GM12878 (cell line): ENCODE data around the gene CAMKK1. TPM values are rescaled to one million over a fixed set of nuclear protein-coding genes. Genes with fewer than 3 reads are reported as not detected.

ENCODE experiments used
- ATAC-seq: fragments of 200-7000 bp; cut with Tn5 transposase; 3 replicates; pipeline ENCODE4 v1.9.1; 2020; ENCODE audit warnings: mild to moderate bottlenecking, moderate library complexity
- BruUV-seq: library from RNA; stranded (reverse); fragments of 400-500 nt; replicated peaks from 2 replicates; lab custom pipeline; 2021; lab: Mats Ljungman, UMichigan
- CTCF ChIA-PET: fragments of 300-600 bp; sonication (Branson Sonifier 250); formaldehyde crosslinking; extraction: SDS; loops from one replicate; lab custom pipeline; 2021; ENCODE audit warnings: inconsistent platforms; lab: Yijun Ruan, JAX
- POLR2A ChIA-PET: fragments of 350-600 bp; formaldehyde crosslinking; extraction: SDS; loops from one replicate; lab custom pipeline; 2021; ENCODE audit warnings: inconsistent platforms; lab: Charles Lee
- RAD21 ChIA-PET: fragments of 300-600 bp; sonication (Branson Sonifier 250); formaldehyde crosslinking; loops from one replicate; lab custom pipeline; 2023; ENCODE audit warnings: antibody characterized with exemption; ENCODE audit not compliant: unreplicated experiment; lab: Charles Lee
- SMC1A ChIA-PET: fragments of 300-600 bp; sonication (Branson Sonifier 250); formaldehyde crosslinking; loops from one replicate; lab custom pipeline; 2023; ENCODE audit not compliant: unreplicated experiment, uncharacterized antibody; lab: Charles Lee
- DNase-seq: peaks from one replicate; pipeline ENCODE4 v3.0.0-alpha.2; 2011; ENCODE audit warnings: low read depth, low spot score
- FAIRE-seq: peaks from 3 replicates; lab custom pipeline; 2011; peaks lifted over from hg19 to GRCh38; lab: Jason Lieb, UNC
- H2AFZ ChIP-seq: 2 replicates; pipeline ENCODE4 v1.6.0; 2011; ENCODE audit warnings: low read depth, low read length, control low read depth; ENCODE audit not compliant: control insufficient read depth
- H3K27ac ChIP-seq: 2 replicates; pipeline ENCODE4 v1.5.1; 2011; ENCODE audit warnings: control low read depth; ENCODE audit not compliant: control insufficient read depth, insufficient read depth
- H3K27me3 ChIP-seq, 2 experiments: replicated peaks in 1 of 2; 2 replicates each; pipeline versions ENCODE4 v1.6.0 to v1.6.1; 2011; ENCODE audit warnings: low read length in 1 of 2; ENCODE audit not compliant: control insufficient read depth in 2 of 2, insufficient read depth in 2 of 2
- H3K36me3 ChIP-seq, 2 experiments: 2 replicates each; pipeline ENCODE4 v1.5.1; 2011; ENCODE audit warnings: low read length in 1 of 2; ENCODE audit not compliant: control insufficient read depth in 2 of 2, insufficient read depth in 2 of 2
- H3K4me1 ChIP-seq: 2 replicates; pipeline ENCODE4 v1.6.1; 2011; ENCODE audit warnings: mild to moderate bottlenecking, low read length, moderate library complexity, mixed read lengths; ENCODE audit not compliant: control insufficient read depth, insufficient read depth
- H3K4me2 ChIP-seq: 2 replicates; pipeline ENCODE4 v1.6.0; 2011; ENCODE audit warnings: control low read depth; ENCODE audit not compliant: control insufficient read depth, insufficient read depth
- H3K4me3 ChIP-seq: fragments of 200-600 bp; sonication (generic); 2 replicates; pipeline ENCODE4 v1.5.1; 2016
- H3K79me2 ChIP-seq: 2 replicates; pipeline ENCODE4 v1.6.0; 2011; ENCODE audit warnings: low read length; ENCODE audit not compliant: control insufficient read depth, insufficient read depth
- H3K9ac ChIP-seq: 2 replicates; pipeline ENCODE4 v1.8.0; 2011; ENCODE audit warnings: low read length, control low read depth, mixed read lengths; ENCODE audit not compliant: control insufficient read depth, insufficient read depth
- H3K9me3 ChIP-seq: replicated peaks from 3 replicates; pipeline ENCODE4 v1.5.1; 2011; ENCODE audit warnings: mild to moderate bottlenecking, low read length; ENCODE audit not compliant: control insufficient read depth, insufficient read depth
- H4K20me1 ChIP-seq: 2 replicates; pipeline ENCODE4 v1.6.0; 2011; ENCODE audit not compliant: control insufficient read depth, insufficient read depth
- GATAD2B ChIP-seq: fragments of 450-650 bp; conservative IDR thresholded peaks from 2 replicates; pipeline ENCODE4 v1.6.1; 2017; ENCODE audit warnings: low read depth, mild to moderate bottlenecking, moderate library complexity
- HDGF ChIP-seq: fragments of 450-650 bp; IDR thresholded peaks from 2 replicates; pipeline ENCODE4 v1.6.1; 2016; ENCODE audit warnings: antibody characterized with exemption
- IRF5 ChIP-seq: fragments of 450-650 bp; IDR thresholded peaks from 2 replicates; pipeline ENCODE4 v1.6.1; 2017; ENCODE audit warnings: borderline replicate concordance
- MEF2A ChIP-seq: IDR thresholded peaks from 2 replicates; pipeline ENCODE4 v1.6.1; 2011; ENCODE audit warnings: low read depth, mild to moderate bottlenecking, low read length, moderate library complexity; ENCODE audit not compliant: insufficient read depth
- NFYA ChIP-seq: IDR thresholded peaks from 2 replicates; pipeline ENCODE4 v1.6.1; 2011; ENCODE audit warnings: low read depth, mild to moderate bottlenecking, low read length, improper control_type of control experiment, borderline replicate concordance
- RAD21 ChIP-seq: IDR thresholded peaks from 2 replicates; pipeline ENCODE4 v1.6.1; 2011; ENCODE audit warnings: mild to moderate bottlenecking, low read depth, low read length, moderate library complexity; ENCODE audit not compliant: insufficient read depth
- RFX5 ChIP-seq: IDR thresholded peaks from 2 replicates; pipeline ENCODE4 v1.6.1; 2011; ENCODE audit warnings: low read depth, low read length, improper control_type of control experiment
- SMARCA5 ChIP-seq: fragments of 450-650 bp; IDR thresholded peaks from 2 replicates; pipeline ENCODE4 v1.6.1; 2017; ENCODE audit warnings: mild to moderate bottlenecking
- TCF3 ChIP-seq: IDR thresholded peaks from 2 replicates; pipeline ENCODE4 v1.6.1; 2012; ENCODE audit warnings: low read depth, mild to moderate bottlenecking, low read length, borderline replicate concordance; ENCODE audit not compliant: insufficient read depth
- YY1 ChIP-seq: IDR thresholded peaks from 2 replicates; pipeline ENCODE4 v1.6.1; 2011; ENCODE audit warnings: low read depth, mild to moderate bottlenecking, low read length
- WGBS: methylation state at CpG from one replicate; pipeline ENCODE4 v1.1.6; 2016; ENCODE audit warnings: low lambda C conversion rate; ENCODE audit not compliant: insufficient replicate concordance, insufficient coverage; ENCODE audit errors: missing lambda C conversion rate; 5-methylcytosine and 5-hydroxymethylcytosine counted together
- in situ Hi-C: fragments of 300-500 bp; cut with MboI; formaldehyde crosslinking; loops from 9 replicates; pipeline ENCODE4 v1.14.3; 2018; ENCODE audit warnings: mixed read lengths
- intact Hi-C: fragments of 100-400 bp; cut with micrococcal nuclease; formaldehyde crosslinking; loops from one replicate; pipeline ENCODE4 v1.14.2; 2022; ENCODE audit not compliant: unreplicated experiment
- polyA plus RNA-seq, 11 experiments: library from polyadenylated mRNA; depleted of rRNA in 4 of 11; unstranded in 6 of 11; stranded (reverse) in 5 of 11; fragments of >200 nt; fragmentation: Nextera tagmentation in 4 of 11; fragmentation: Illumina TruSeq in 1 of 11; extraction: Ambion mirVana in 4 of 11; extraction: Trizol in 1 of 11; gene quantifications; 1 replicate in 1 of 11; 2 replicates in 10 of 11; pipeline versions ENCODE4 v1.2.1 to v1.2.3, GENCODE V29; 2011 to 2016; ENCODE audit warnings: inconsistent platforms in 2 of 11, missing spikeins in 2 of 11, low read depth in 1 of 11
- total RNA-seq, 4 experiments: library from RNA; depleted of rRNA in 3 of 4; stranded (reverse); fragments of >200 nt in 3 of 4; fragmentation: Illumina TruSeq in 1 of 4; extraction: Trizol in 1 of 4; gene quantifications; 2 replicates each; pipeline versions ENCODE4 v1.2.1 to v1.2.3, GENCODE V29; 2013 to 2021
- TF ChIP-seq, protein P1 (sequence below): IDR thresholded peaks from 2 replicates; pipeline ENCODE4 v1.6.1; 2012; ENCODE audit warnings: low read depth, low read length, improper control_type of control experiment
- TF ChIP-seq, protein P2 (sequence below): fragments of 450-650 bp; formaldehyde crosslinking; IDR thresholded peaks from 2 replicates; pipeline ENCODE4 v1.4.0; 2020; ENCODE audit warnings: mild to moderate bottlenecking, moderate library complexity

The CAMKK1 gene
- total and polyA plus RNA-seq, 10 of the 15 experiments (the other 5 are each of a cell fraction or from before 2014, with no cell fraction given): 0.06 to 0.84 (median 0.37) TPM

DNA sequence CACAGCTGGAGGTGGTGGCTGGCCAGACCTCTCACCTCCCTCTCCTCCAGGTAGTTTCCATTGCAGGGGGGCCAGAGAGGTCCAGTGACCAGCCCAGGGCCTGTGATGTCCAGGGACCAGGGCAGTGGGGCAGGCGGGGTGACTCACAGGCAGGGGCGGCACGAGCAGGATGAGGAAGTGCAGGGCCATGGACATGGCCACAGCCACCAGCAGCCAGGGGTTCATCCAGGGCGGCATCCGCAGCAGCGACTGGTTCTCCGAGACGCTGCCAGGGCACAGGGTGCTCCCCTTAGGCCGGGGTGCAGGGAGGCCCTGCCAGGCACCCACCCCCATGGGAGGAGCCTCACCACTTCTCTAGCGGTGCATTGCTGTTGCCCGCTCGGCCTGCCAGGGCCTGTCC lies 36.3 kb upstream of the CAMKK1 start:
- no TSS peak for BruUV-seq
- Histone ChIP-seq H3K27me3 (no peaks in the 10 kb centered on the region), H3K27ac (no peak overlapping the region), H3K4me3 (no peak overlapping the region), H3K4me2 (no peak overlapping the region), H4K20me1 (no peaks in the 10 kb centered on the region), H3K4me1 (no peaks in the 10 kb centered on the region), H3K36me3 (peaks cover 0 to 5% of the 10 kb centered on the region in 2 experiments; a peak in 3 of 4 replicates), H3K79me2 (no peaks in the 10 kb centered on the region), H3K9ac (no peak overlapping the region), H3K9me3 (no peaks in the 10 kb centered on the region), H2AFZ (no peak overlapping the region)
- ChIA-PET RAD21 (no interaction called here), POLR2A (no interaction called here), CTCF (no interaction called here), SMC1A (no interaction called here)
- intact Hi-C loops: no loop called here
- WGBS: 76% methylated on average over 12 of the region's 12 CpGs
- DNase-seq: no peak
- no peak for ATAC-seq
- TF ChIP-seq SMARCA5 (no peak), MEF2A (no peak), RFX5 (no peak), RAD21 (no peak), IRF5 (no peak), YY1 (no peak), TCF3 (no peak), HDGF (no peak), NFYA (no peak), GATAD2B (no peak)
- TF ChIP-seq, protein P1, sequence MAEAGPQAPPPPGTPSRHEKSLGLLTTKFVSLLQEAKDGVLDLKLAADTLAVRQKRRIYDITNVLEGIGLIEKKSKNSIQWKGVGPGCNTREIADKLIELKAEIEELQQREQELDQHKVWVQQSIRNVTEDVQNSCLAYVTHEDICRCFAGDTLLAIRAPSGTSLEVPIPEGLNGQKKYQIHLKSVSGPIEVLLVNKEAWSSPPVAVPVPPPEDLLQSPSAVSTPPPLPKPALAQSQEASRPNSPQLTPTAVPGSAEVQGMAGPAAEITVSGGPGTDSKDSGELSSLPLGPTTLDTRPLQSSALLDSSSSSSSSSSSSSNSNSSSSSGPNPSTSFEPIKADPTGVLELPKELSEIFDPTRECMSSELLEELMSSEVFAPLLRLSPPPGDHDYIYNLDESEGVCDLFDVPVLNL: no peak
- TF ChIP-seq, protein P2, sequence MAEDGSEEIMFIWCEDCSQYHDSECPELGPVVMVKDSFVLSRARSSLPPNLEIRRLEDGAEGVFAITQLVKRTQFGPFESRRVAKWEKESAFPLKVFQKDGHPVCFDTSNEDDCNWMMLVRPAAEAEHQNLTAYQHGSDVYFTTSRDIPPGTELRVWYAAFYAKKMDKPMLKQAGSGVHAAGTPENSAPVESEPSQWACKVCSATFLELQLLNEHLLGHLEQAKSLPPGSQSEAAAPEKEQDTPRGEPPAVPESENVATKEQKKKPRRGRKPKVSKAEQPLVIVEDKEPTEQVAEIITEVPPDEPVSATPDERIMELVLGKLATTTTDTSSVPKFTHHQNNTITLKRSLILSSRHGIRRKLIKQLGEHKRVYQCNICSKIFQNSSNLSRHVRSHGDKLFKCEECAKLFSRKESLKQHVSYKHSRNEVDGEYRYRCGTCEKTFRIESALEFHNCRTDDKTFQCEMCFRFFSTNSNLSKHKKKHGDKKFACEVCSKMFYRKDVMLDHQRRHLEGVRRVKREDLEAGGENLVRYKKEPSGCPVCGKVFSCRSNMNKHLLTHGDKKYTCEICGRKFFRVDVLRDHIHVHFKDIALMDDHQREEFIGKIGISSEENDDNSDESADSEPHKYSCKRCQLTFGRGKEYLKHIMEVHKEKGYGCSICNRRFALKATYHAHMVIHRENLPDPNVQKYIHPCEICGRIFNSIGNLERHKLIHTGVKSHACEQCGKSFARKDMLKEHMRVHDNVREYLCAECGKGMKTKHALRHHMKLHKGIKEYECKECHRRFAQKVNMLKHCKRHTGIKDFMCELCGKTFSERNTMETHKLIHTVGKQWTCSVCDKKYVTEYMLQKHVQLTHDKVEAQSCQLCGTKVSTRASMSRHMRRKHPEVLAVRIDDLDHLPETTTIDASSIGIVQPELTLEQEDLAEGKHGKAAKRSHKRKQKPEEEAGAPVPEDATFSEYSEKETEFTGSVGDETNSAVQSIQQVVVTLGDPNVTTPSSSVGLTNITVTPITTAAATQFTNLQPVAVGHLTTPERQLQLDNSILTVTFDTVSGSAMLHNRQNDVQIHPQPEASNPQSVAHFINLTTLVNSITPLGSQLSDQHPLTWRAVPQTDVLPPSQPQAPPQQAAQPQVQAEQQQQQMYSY (CRISPR knock-in tag): no peak
- FAIRE-seq: no peak
- in situ Hi-C loops: no loop called here
